CD4-positive, alpha-beta T cell treated with Interleukin-15 for 1 hour (primary cell): ENCODE measurements around the gene SMIM1.

Experiments
- DNase-seq: peaks from one replicate; pipeline ENCODE4 v3.0.0-alpha.2; 2020

The SMIM1 gene

GRCh38 chr1:3759796-3760195 lies 12.8 kb upstream of the SMIM1 start:
- no peak for DNase-seq

DNA sequence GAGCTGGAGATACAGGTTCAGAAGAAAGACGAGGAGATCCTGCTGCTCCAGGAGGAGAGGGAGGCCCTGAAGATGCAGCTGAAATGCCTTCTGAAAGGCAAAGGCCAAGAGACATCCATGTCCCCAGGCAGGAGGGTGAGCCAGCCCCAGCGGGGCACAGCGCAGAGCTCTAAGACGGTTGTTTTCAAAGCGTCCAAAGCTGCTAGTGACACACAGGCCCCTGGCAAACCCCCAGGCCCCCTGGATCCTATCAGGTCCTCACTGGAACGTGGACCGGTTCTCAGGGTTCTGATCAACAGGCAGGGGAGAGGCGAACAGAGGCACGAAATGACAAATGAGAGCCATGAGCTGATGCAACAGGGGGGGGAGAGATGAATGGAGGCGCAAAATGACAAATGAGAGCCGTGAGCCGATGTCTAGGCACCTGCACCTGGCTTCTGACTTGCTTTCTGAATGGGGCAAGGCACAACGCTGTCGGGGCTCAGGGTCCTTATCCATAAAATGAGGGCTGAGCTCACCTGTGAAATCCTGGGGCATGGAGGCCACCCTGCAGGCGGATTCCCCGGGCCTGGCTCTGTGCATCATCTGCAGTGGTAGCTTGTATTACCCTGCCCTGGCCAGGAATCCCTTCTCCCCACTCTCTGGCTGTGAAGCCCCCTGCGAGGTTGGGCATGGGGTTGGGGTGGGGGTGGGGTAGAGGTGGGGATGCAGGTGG lies 11.1 kb upstream of the SMIM1 start:
- DNase-seq, result no peak

DNA sequence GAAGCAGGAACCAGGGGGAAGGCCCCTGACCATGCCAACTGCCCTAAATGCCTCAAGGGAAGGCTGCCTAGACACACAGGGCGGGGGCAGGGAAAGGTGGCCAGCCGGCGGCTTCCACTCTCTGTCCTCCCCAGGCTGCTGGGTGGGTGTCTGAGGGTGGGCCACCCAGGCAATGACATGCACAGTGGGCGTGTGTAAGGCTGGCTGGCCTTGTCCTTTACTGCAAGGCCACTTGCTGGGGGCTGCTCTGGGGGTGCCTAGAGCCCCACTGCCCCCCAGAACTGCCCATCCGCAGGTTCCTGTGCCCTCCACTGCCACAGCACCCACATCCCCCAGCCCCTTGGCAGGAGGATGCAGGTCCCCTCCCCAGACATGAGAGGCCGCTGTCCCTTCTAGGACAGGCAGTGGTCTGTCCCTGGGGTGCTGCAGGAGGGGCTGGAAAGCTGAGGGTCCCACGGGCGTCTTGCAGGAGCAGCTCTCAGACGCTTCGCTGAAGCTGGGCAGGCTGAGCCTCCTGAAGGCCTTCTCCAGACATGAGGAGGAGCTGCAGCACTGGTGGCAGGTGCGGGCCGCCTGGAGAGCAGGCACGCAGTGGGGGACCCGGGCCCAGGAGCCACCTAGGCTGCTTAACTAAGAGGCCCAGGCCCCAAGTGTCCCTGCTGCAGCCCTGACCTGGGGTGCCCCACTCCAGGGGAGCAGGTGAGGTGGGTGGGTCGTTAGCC lies 10.2 kb upstream of the SMIM1 start:
- DNase-seq, result no peak

GRCh38 chr1:3762873-3763228 lies 9.7 kb upstream of the SMIM1 start:
- DNase-seq, result no peak

DNA sequence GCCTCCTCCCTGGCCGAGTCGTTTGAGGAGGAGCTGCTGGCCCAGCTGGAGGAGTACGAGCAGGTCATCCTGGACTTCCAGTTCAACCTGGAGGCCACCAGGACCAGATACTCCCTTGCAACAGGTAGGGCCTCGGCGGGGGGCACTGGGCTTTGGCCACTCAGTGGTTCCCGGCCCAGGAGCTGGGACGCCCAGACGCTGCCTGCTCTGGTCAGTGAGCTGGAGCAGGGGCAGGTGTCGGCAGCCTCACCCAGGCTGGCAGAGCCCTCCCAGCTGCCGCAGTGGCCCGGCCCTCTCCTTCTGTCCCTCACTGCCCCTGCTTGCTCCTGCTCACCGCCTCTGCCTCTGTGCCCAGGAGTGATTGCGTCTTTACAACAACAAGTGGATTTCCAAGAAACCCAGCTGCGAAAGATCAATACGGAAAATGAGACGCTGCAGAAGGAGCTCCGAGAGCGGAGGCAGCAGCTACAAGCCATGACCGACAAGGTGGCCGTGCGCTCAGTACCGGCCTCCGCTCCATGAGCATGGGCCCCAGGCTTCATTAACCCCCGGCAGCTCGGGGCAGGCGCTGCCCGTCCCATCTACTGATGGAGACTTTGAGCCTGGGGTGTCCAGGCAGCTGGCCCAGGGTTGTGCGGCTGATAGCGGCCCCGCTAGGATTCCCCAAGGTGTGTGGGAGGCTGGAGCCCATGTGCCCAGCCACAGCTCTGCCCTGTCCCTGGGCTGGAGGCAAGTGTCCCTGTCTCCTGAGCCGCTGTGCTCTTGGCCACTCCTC lies 9.0 kb upstream of the SMIM1 start:
- DNase-seq, result no peak

DNA sequence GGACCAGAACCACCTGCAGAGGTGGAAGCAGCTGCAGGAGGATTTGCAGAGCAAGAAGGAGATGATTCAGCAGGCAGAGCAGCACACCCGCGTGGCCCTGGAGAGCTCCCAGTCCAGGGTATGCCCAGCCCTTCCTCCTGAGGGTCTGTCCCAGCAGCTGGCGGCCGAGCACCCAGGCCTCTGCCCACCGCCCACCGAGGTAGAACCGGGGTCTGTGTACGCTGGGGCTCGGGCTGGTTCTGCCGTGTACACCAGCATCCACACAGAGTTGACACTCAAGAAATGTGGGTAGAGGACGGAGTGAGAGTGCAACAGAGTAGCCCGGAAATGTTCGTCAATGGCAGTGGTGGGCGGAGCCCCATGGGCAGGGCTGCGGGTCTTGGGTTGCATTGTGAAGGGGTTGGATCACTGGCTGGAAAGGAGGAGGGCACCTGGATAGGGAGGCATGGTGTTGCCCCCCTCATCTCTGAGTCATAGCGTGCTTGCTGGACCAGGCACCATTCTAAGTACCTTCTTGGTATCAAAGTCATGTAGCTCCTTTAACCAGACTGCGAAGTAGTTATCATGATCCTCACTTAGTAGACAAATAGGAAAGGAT lies 5.1 kb upstream of the SMIM1 start:
- DNase-seq, result no peak

DNA sequence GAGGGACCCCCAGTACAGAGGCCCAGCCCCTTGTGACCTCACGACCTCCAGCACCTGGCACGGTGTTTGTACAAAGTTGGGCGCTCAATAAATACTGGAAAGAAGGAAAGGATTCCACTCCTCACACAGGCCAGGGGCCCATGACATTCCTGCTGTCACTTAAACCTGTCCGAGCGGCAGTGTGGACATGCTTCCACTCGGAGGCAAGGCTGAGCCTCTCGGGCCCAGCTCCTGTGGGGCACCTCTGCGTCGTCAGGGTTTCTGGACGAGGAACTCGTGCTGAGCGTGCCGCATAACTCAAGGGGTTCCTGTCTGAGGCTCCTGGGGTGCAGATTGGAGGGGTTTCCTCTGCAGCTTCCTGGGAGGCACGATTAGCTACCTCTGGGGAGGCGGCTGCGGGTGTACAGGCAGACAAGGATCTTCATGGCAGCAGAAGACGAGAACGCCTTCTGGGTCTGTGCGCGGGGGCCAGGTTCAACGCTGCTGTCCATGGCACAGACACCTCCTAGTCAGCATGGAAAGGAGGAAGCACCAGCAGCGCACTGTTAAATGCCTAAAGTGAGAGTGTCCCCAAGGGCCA lies 3.6 kb upstream of the SMIM1 start:
- no peak for DNase-seq

GRCh38 chr1:3770047-3770765 lies 2.3 kb upstream of the SMIM1 start:
- DNase-seq, result no peak

GRCh38 chr1:3771108-3772026 lies 1.2 kb upstream of the SMIM1 start:
- DNase-seq, result no peak

GRCh38 chr1:3772027-3772714 lies 378 bp upstream of the SMIM1 start:
- DNase-seq, result peak; percentile 94

GRCh38 chr1:3773572-3774275 lies 1.2 kb downstream of the SMIM1 start:
- DNase-seq, result no peak

DNA sequence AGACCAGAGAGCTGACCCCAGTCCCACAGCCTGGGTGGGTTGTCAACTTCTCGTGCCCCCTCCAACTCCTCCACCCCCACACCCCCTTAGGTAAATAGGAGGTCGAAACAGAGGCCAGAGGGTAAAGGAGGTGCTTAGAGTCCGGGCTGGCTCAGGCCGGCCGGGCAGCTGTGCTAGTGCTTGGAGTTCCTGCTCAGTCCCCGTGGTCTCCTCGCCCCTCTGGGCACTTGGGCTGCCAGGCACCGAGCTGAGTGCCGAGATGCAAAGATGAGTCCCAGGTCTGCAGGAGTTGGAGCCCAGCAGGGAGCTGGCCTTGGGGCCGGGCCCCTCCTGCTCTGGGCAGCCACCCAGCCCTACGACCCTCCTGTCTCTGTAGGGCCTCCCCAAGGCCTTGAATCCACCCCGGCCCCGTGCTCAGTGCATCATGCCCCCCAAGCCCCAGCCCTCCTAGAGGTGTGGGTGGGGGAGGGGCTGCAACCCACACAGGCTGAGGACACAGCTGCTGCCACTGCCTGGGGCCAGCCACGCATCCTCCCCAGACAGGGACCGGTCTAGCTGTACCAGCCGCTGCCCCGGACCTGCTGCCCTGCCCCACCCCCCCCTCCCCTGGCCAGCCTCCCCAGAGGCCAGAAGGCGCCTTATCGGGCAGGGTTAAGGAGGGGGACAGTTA lies 1.9 kb downstream of the SMIM1 start:
- no peak for DNase-seq

GRCh38 chr1:3774946-3775489 lies 2.5 kb downstream of the SMIM1 start:
- no peak for DNase-seq

DNA sequence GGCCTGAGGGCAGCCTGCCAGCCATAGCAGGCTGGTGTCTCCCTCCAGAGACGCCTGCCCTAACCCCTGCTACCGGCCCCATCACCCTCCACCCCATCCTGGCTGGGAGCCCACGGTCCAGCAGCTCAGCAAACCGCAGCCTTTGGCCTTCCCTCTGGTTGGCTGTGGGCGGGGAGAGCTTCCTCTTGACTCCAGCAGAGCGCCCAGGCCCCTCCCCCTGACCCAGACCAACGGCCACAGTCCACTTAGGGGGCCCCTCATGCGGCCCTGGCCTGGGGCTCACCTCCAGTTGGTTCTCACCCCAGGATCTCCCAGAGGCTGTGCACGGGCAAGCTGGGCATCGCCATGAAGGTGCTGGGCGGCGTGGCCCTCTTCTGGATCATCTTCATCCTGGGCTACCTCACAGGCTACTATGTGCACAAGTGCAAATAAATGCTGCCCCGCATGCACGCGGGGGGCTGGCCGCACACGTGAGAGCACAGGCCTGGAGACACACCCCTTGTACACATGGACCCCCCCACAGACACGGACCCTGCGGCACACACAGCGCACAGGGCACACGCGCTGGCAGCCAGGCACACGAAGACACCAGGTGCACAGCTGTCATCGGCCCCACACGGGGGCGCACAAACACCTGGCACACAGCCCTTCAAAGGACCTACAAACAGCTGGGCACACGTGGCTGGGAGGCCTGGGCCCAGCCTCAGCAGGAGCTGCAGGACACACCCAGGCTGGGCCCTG lies 3.1 kb downstream of the SMIM1 start:
- peak; percentile 56 for DNase-seq

DNA sequence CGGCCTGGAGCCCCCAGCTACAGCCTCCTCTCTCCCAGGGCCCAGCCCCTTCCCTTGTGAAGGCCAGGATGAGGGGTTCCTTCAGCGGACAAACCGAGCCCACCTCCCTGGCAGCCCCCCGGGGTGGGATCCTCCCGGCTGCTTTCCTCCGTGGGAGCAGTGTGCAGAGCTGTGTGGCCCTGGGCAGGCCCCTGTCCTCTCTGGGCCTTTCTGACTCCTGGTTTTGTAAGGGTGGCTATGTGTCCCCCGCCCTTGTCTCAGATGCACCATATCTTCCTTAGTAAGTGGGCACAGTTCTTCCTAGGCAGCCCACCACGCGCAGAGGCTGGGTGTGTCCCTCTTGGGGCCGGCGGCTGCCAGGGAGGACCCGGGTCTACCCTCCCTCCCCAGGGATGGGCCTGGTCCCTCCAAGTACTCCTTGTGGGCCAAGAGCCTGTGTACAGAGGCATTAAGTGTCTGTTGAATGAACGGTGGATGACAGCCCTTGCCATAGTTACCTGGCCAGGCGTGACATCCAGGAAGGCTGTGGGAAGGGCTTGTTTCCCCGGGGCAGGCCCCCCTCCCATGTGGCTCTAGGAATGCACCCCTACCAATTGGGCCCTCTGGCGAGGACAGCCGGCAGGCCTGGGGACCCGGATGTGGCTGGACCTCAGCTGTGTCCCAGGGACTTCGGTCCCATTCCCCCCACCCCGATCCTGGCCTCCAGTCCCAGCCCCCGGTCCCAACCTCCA lies 3.8 kb downstream of the SMIM1 start:
- no peak for DNase-seq

GRCh38 chr1:3777078-3777547 lies 4.6 kb downstream of the SMIM1 start:
- DNase-seq, result no peak
